SU-DHL-6 (cell line): ENCODE measurements around the gene CEP95.
A peak's percentile ranks its signal among the peaks of the same experiment; 100 is the strongest.

ENCODE experiments used
- H2AFZ ChIP-seq: fragments of 200-600 bp; sonication (generic); 2 replicates; pipeline ENCODE4 v1.6.1; 2014; ENCODE audit warnings: low read depth, mild to moderate bottlenecking, moderate library complexity, mixed read lengths, antibody characterized with exemption, low read length; ENCODE audit not compliant: severe bottlenecking
- H3F3A ChIP-seq: fragments of 200-600 bp; shearing (Covaris generic); 2 replicates; pipeline ENCODE4 v1.6.0; 2016; ENCODE audit warnings: antibody characterized with exemption, mild to moderate bottlenecking; ENCODE audit not compliant: insufficient read depth
- H3K27ac ChIP-seq: fragments of 200-600 bp; sonication (generic); 2 replicates; pipeline ENCODE4 v1.5.1; 2016; ENCODE audit warnings: low read depth, mild to moderate bottlenecking, low read length, moderate library complexity, mixed read lengths
- H3K27me3 ChIP-seq: fragments of 200-600 bp; sonication (generic), shearing (Covaris generic); 2 replicates; pipeline ENCODE4 v1.6.0; 2014; ENCODE audit warnings: mild to moderate bottlenecking, low read length
- H3K36me3 ChIP-seq: fragments of 200-600 bp; sonication (generic); 2 replicates; pipeline ENCODE4 v1.6.1; 2014; ENCODE audit warnings: mild to moderate bottlenecking, low read length, mixed read lengths
- H3K4me2 ChIP-seq: fragments of 300-600, 200-600 bp; shearing (Covaris generic), sonication (generic); 2 replicates; pipeline ENCODE4 v1.6.0; 2014; ENCODE audit warnings: low read length, low read depth, mild to moderate bottlenecking; ENCODE audit not compliant: poor library complexity, severe bottlenecking
- H3K4me3 ChIP-seq: fragments of 200-600 bp; sonication (generic); 2 replicates; pipeline ENCODE4 v1.5.1; 2014; ENCODE audit warnings: antibody characterized with exemption, low read length, mild to moderate bottlenecking, mixed read lengths; ENCODE audit not compliant: insufficient read depth, poor library complexity, severe bottlenecking
- H3K79me2 ChIP-seq: fragments of 200-600 bp; sonication (generic); 2 replicates; pipeline ENCODE4 v1.6.1; 2014; ENCODE audit warnings: mild to moderate bottlenecking, low read length, moderate library complexity; ENCODE audit not compliant: insufficient read depth
- H3K9ac ChIP-seq: fragments of 200-600 bp; sonication (generic); 2 replicates; pipeline ENCODE4 v1.7.0; 2014; ENCODE audit warnings: mild to moderate bottlenecking, low read length
- H3K9me2 ChIP-seq: fragments of 200-600 bp; sonication (generic); replicated peaks from 2 replicates; pipeline ENCODE4 v1.6.1; 2014; ENCODE audit warnings: low read length; ENCODE audit not compliant: insufficient read depth
- H3K9me3 ChIP-seq: fragments of 200-600 bp; sonication (generic); 2 replicates; pipeline ENCODE4 v1.6.1; 2014; ENCODE audit warnings: low read length, mixed read lengths; ENCODE audit not compliant: insufficient read depth
- H4K20me1 ChIP-seq: fragments of 200-600 bp; sonication (generic); 2 replicates; pipeline ENCODE4 v1.6.1; 2014; ENCODE audit warnings: low read depth, mild to moderate bottlenecking, antibody characterized with exemption, low read length, moderate library complexity, mixed read lengths
- CTCF ChIP-seq: fragments of 200-600 bp; sonication (generic); IDR thresholded peaks from one replicate; pipeline ENCODE4 v1.5.1; 2017; ENCODE audit warnings: antibody characterized with exemption, mild to moderate bottlenecking, low read length, moderate library complexity; ENCODE audit not compliant: insufficient read depth, poor library complexity, severe bottlenecking
- EZH2phosphoT487 ChIP-seq: fragments of 200-600 bp; sonication (generic), shearing (Covaris generic); conservative IDR thresholded peaks from 2 replicates; pipeline ENCODE4 v1.6.1; 2018; ENCODE audit warnings: mild to moderate bottlenecking, antibody characterized with exemption, low read length, moderate library complexity, mixed read lengths

Gene CEP95

GRCh38 chr17:64496348-64496785 lies 10.4 kb upstream of the CEP95 start:
- no peaks in the 10 kb centered on the region for H3K27me3 ChIP-seq
- peak overlapping the region; percentile 10 for H2AFZ ChIP-seq
- peaks cover 41% of the 10 kb centered on the region for H3K36me3 ChIP-seq
- H3K79me2 ChIP-seq: peaks cover 46% of the 10 kb centered on the region
- H3K9me3 ChIP-seq: no peaks in the 10 kb centered on the region
- peaks cover 74% of the 10 kb centered on the region for H3F3A ChIP-seq
- peak overlapping the region; percentile 95 for H3K4me3 ChIP-seq
- H3K27ac ChIP-seq: peak overlapping the region; percentile 90
- TF ChIP-seq EZH2phosphoT487 (no peak), CTCF (no peak)
- peak overlapping the region; percentile 95 for H3K4me2 ChIP-seq
- peaks cover 19% of the 10 kb centered on the region; the same call in 1 of the 2 replicates for H4K20me1 ChIP-seq
- H3K9ac ChIP-seq: peak overlapping the region; percentile 85
- no peaks in the 10 kb centered on the region for H3K9me2 ChIP-seq

- TF ChIP-seq EZH2phosphoT487 (no peak), CTCF (peak; percentile 57)
- peak within 1 kb of the TSS; percentile 90 for H3K27ac ChIP-seq
- H3K27me3 ChIP-seq: no peaks in the 10 kb centered on the region
- peaks cover 25% of the 10 kb centered on the region for H4K20me1 ChIP-seq
- no peaks in the 10 kb centered on the region for H3K9me3 ChIP-seq
- H3K9me2 ChIP-seq: no peaks in the 10 kb centered on the region
- peaks cover 52% of the 10 kb centered on the region for H3K79me2 ChIP-seq
- H2AFZ ChIP-seq: peak within 1 kb of the TSS; percentile 10
- peak within 1 kb of the TSS; percentile 95 for H3K4me3 ChIP-seq
- H3K9ac ChIP-seq: peak within 1 kb of the TSS; percentile 85
- peaks cover 79% of the 10 kb centered on the region for H3F3A ChIP-seq
- peak within 1 kb of the TSS; percentile 95 for H3K4me2 ChIP-seq
- H3K36me3 ChIP-seq: peaks cover 41% of the 10 kb centered on the region
These were observed 9.8 kb upstream of the CEP95 start, which contains the start of gene POLG2 for GRCh38 chr17:64496786-64497564. TSS of gene POLG2 (minus strand) at chr17:64497054. CDS start at chr17:64496968, 86 bp downstream.

GRCh38 chr17:64497565-64498035 lies 9.2 kb upstream of the CEP95 start:
- H3K27ac ChIP-seq: peak overlapping the region; percentile 90
- no peaks in the 10 kb centered on the region for H3K9me3 ChIP-seq
- no peak overlapping the region for H2AFZ ChIP-seq
- peaks cover 56% of the 10 kb centered on the region for H3K79me2 ChIP-seq
- peaks cover 79% of the 10 kb centered on the region for H3F3A ChIP-seq
- peak overlapping the region; percentile 95 for H3K4me3 ChIP-seq
- no peaks in the 10 kb centered on the region for H3K9me2 ChIP-seq
- H3K9ac ChIP-seq: peak overlapping the region; percentile 85
- H3K36me3 ChIP-seq: peaks cover 41% of the 10 kb centered on the region
- TF ChIP-seq EZH2phosphoT487 (no peak), CTCF (no peak)
- H4K20me1 ChIP-seq: peaks cover 31% of the 10 kb centered on the region
- H3K4me2 ChIP-seq: peak overlapping the region; percentile 95
- no peaks in the 10 kb centered on the region for H3K27me3 ChIP-seq
